SK-N-MC (cell line): ENCODE data around the gene ATAD2B.

Experiments
- EZH2 ChIP-seq: fragments of 200-600 bp; sonication (generic); IDR thresholded peaks from one replicate; pipeline ENCODE4 v1.6.1; 2017; ENCODE audit warnings: antibody characterized with exemption
- FOXP2 ChIP-seq: optimal IDR thresholded peaks from 2 replicates; pipeline ENCODE3; 2011; ENCODE audit warnings: mild to moderate bottlenecking, moderate library complexity; ENCODE audit not compliant: insufficient read depth; ENCODE audit errors: extremely low read length, control extremely low read depth
- POLR2AphosphoS5 ChIP-seq: IDR thresholded peaks from 2 replicates; pipeline ENCODE4 v1.6.1; 2012; ENCODE audit warnings: mild to moderate bottlenecking, low read depth, low read length, borderline replicate concordance

- TF ChIP-seq POLR2AphosphoS5 (no peak), EZH2 (no peak), FOXP2 (no peak)
Observed at GRCh38 chr2:23859983-23860382, 66.9 kb downstream of the ATAD2B start.
